H1 (cell line): ENCODE data around the gene COL26A1.

Experiments used
- CHD1 ChIP-seq: IDR thresholded peaks from 2 replicates; pipeline ENCODE4 v1.6.1; 2012; ENCODE audit warnings: low read depth, low read length, improper control_type of control experiment
- CHD2 ChIP-seq: IDR thresholded peaks from 2 replicates; pipeline ENCODE4 v1.6.1; 2012; ENCODE audit warnings: low read length, improper control_type of control experiment
- CTCF ChIP-seq, 3 experiments: IDR thresholded peaks; 1 replicate in 2 of 3; 2 replicates in 1 of 3; pipeline versions ENCODE4 v1.5.1 to v1.6.1; 2011; ENCODE audit warnings: low read length in 3 of 3, mild to moderate bottlenecking in 3 of 3, inconsistent platforms in 2 of 3, low read depth in 1 of 3, moderate library complexity in 1 of 3; ENCODE audit not compliant: insufficient read depth in 1 of 3; ENCODE audit errors: control extremely low read depth in 1 of 3
- JUND ChIP-seq: IDR thresholded peaks from 2 replicates; pipeline ENCODE4 v1.6.1; 2011; ENCODE audit warnings: mild to moderate bottlenecking, improper control_type of control experiment, low read length
- NANOG ChIP-seq: IDR thresholded peaks from 2 replicates; pipeline ENCODE4 v1.6.1; 2011; ENCODE audit warnings: low read length, low read depth, mild to moderate bottlenecking, inconsistent platforms; ENCODE audit not compliant: insufficient read depth, poor library complexity, severe bottlenecking
- POLR2A ChIP-seq, 2 experiments: IDR thresholded peaks; 1 replicate in 1 of 2; 2 replicates in 1 of 2; pipeline ENCODE4 v1.6.1; 2011; ENCODE audit warnings: low read depth in 2 of 2, low read length in 2 of 2, mild to moderate bottlenecking in 2 of 2; ENCODE audit errors: control extremely low read depth in 1 of 2
- SP1 ChIP-seq: IDR thresholded peaks from 2 replicates; pipeline ENCODE4 v1.6.1; 2011; ENCODE audit warnings: low read depth, low read length
- TAF1 ChIP-seq: IDR thresholded peaks from 2 replicates; pipeline ENCODE4 v1.6.1; 2011; ENCODE audit warnings: mild to moderate bottlenecking, low read depth, low read length
- TF ChIP-seq, protein P1 (sequence below): IDR thresholded peaks from 2 replicates; pipeline ENCODE4 v1.6.1; 2012; ENCODE audit warnings: inconsistent platforms

DNA sequence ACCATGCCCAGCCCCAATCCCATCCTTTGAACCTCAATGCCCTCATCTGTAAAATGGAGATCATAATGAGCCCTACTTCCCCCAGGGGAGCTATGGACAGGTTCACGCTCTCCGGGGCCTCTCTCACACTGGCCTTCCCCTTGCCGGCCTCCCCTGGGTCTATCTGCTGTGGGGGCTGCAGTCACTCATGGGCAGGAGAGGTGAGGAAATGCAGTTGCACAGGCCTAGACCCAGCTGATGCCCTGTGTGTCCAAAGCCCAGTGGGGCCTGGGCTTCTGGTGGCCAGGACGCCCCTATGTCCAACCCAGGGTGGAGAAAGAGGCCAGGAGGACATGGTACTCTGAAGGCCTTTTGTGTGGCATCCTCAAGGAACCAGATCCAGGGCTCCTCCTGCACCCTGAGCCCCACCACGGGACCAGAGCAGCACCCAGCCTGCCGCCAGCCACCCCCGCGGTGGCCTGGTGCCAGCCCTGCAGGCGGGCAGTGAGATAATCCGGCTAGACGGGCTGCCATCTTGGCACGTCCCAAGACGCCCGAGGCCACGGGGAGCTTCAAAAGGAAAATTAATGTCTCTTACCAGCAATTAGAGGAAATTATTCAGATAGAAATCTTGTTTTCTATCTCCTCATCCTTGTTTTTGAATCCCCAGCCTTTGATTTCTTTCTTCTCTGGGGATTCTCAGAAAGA, 227.4 kb downstream of the COL26A1 start:
- TF ChIP-seq, protein P1, sequence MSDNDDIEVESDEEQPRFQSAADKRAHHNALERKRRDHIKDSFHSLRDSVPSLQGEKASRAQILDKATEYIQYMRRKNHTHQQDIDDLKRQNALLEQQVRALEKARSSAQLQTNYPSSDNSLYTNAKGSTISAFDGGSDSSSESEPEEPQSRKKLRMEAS, result no peak
- no peak for TF ChIP-seq JUND
- TF ChIP-seq CTCF (IDR thresholded peaks at IDR 0.05; ENCODE audit: control extremely low read depth in 1 of 3, insufficient read depth in 1 of 3, low read depth in 1 of 3, low read length in 3 of 3), result no peak
- TF ChIP-seq TAF1, result no peak
- TF ChIP-seq SP1, result no peak
- no peak for TF ChIP-seq CHD2
- TF ChIP-seq CHD1, result no peak
- TF ChIP-seq NANOG, result no peak
- no peak for TF ChIP-seq POLR2A (IDR thresholded peaks at IDR 0.05; ENCODE audit: control extremely low read depth in 1 of 2, low read depth in 2 of 2, low read length in 2 of 2)
